Measurements from ENCODE around the gene ALKBH4.

DNA sequence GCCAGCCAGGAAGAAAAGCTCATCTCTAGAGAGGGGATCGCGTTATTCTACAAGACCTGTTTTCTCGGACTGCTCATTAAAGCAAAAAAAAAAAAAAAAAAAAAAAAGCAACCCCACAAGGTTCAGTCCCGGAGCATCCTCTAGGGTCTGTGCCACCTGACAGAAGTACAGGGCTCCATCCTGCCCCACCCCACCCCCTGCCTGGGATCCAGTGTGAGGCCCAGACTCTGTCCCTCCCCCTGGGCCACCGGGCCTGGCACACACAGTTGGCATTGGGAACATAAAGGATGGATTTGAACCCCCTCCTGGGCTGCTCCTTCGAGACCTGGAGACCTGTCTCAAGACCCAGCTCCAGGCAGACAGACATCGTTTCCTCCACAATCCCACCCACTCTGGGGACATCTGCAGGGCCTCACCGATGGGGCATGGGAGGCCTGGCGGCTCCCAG, 30.6 kb downstream of the ALKBH4 start:
- no peak for TF ChIP-seq POLR2A (IDR thresholded peaks at IDR 0.05; ENCODE audit: low read depth, low read length)
- TF ChIP-seq, protein P1, sequence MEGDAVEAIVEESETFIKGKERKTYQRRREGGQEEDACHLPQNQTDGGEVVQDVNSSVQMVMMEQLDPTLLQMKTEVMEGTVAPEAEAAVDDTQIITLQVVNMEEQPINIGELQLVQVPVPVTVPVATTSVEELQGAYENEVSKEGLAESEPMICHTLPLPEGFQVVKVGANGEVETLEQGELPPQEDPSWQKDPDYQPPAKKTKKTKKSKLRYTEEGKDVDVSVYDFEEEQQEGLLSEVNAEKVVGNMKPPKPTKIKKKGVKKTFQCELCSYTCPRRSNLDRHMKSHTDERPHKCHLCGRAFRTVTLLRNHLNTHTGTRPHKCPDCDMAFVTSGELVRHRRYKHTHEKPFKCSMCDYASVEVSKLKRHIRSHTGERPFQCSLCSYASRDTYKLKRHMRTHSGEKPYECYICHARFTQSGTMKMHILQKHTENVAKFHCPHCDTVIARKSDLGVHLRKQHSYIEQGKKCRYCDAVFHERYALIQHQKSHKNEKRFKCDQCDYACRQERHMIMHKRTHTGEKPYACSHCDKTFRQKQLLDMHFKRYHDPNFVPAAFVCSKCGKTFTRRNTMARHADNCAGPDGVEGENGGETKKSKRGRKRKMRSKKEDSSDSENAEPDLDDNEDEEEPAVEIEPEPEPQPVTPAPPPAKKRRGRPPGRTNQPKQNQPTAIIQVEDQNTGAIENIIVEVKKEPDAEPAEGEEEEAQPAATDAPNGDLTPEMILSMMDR (IDR thresholded peaks at IDR 0.05; ENCODE audit: extremely low read depth in 1 of 2, insufficient read depth in 1 of 2, low read depth in 1 of 2, low read length in 2 of 2), result no peak
- TF ChIP-seq MYC (IDR thresholded peaks at IDR 0.05; ENCODE audit: low read depth, low read length), result no peak
- no peak for TF ChIP-seq EZH2 (IDR thresholded peaks at IDR 0.05; ENCODE audit: borderline replicate concordance, low read depth, low read length, severe bottlenecking)
- TF ChIP-seq, protein P2, sequence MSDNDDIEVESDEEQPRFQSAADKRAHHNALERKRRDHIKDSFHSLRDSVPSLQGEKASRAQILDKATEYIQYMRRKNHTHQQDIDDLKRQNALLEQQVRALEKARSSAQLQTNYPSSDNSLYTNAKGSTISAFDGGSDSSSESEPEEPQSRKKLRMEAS (IDR thresholded peaks at IDR 0.05; ENCODE audit: insufficient read depth, insufficient read length), result no peak
- TF ChIP-seq FOS (IDR thresholded peaks at IDR 0.05; ENCODE audit: borderline replicate concordance, insufficient read depth, low read length), result no peak
- TF ChIP-seq JUN (IDR thresholded peaks at IDR 0.05; ENCODE audit: borderline replicate concordance, insufficient read depth, insufficient read length, low read depth), result no peak

Data from endothelial cell of umbilical vein (primary cell).